Measurements from ENCODE around the gene JAG1.
A peak's percentile ranks its signal among the peaks of the same experiment; 100 is the strongest.

JAG1 gene

DNA sequence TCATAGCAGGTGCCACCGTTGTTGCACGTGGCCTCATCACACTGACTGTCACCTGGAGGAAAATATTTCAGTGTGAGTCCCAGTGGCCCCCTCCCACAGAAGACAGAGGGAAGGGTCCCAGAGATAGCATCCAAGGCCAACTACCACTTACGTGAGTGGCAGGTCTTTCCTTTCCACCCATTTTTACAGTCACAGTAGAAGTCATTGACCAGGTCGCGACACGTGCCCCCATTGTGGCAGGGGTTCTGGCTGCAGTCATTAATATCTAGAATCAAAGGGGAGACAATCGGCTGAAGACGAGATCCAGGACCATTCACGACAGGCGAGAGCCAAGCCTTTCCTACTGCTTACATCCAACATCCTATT is 28.6 kb downstream of the JAG1 start:
- Histone ChIP-seq H3K4me2 (ENCODE audit: low read length) (no peak overlapping the region), H2BK12ac (ENCODE audit: low read length) (no peak overlapping the region), H2AK5ac (ENCODE audit: low read length) (no peak overlapping the region), H3K9me3 (ENCODE audit: insufficient read depth, low read depth, low read length) (no peaks in the 10 kb centered on the region), H3K9ac (ENCODE audit: low read length) (no peak overlapping the region), H4K8ac (ENCODE audit: low read depth, low read length) (no peak overlapping the region), H3K27ac (ENCODE audit: low read depth, low read length) (no peak overlapping the region), H3K4me1 (ENCODE audit: control insufficient read depth in 1 of 2, insufficient read depth in 2 of 2, low read length in 2 of 2) (peaks cover 29 to 31% of the 10 kb centered on the region in 2 experiments), H2BK5ac (ENCODE audit: low read depth, low read length, poor library complexity) (no peak overlapping the region), H3K79me2 (ENCODE audit: control insufficient read depth, insufficient read depth, low read length, poor library complexity) (peaks cover 2% of the 10 kb centered on the region), H3K36me3 (ENCODE audit: control insufficient read depth in 1 of 2, insufficient read depth in 2 of 2, low read length in 2 of 2) (peaks cover 56 to 90% of the 10 kb centered on the region in 2 experiments), H3K18ac (ENCODE audit: low read length) (no peak overlapping the region), H4K91ac (ENCODE audit: low read depth, low read length) (no peak overlapping the region), H2AFZ (ENCODE audit: insufficient read depth, low read length, poor library complexity) (no peak overlapping the region), H3K27me3 (ENCODE audit: insufficient read depth, low read length) (no peaks in the 10 kb centered on the region), H3K23ac (ENCODE audit: low read length) (no peak overlapping the region), H2BK120ac (ENCODE audit: insufficient read depth, low read length, poor library complexity) (no peak overlapping the region), H4K12ac (ENCODE audit: low read depth, low read length) (no peak overlapping the region), H3K4ac (ENCODE audit: low read depth, low read length) (no peak overlapping the region), H3K4me3 (ENCODE audit: low read depth, low read length) (no peak overlapping the region), H3K79me1 (ENCODE audit: low read length) (peaks cover 16% of the 10 kb centered on the region), H3K14ac (ENCODE audit: low read length) (no peak overlapping the region)
- no CpG with 5 or more reads among the region's 10 CpGs for WGBS (ENCODE audit: extremely low coverage, insufficient coverage, insufficient read length)
- no peak for DNase-seq

DNA sequence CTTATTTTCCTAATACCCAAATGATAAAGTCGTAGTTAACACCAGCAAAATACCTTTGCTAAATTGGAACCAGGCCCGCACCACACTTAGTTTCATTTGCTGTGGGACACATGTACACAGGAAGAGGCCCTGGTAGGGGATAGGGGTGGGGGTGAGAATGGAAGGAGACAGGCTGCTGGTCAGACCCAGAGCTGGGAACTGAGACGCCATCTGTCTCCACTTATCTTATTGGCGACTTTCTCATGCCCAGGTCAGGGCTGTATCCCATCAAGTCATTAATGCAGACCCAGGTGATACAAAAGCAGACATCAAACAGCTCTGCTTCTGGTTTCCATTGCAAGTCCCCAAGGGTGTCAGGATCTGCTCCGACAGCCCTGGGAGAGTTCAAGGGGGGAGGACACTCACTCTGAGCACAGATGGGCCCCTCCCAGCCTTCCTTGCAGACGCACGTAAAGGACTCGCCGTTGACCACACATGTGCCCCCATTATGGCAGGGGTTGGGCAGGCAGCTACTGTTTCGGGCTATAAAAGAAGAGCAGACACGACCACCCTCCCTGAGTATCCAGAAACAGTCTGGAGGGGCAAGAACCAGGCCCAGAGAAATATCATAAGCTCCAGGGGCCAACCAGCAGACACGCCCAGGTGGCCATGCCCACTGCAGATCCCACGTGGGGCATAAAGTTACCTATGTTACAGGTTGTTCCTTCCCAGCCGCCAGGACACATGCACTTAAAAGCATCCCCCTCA is 29.2 kb downstream of the JAG1 start:
- Histone ChIP-seq H3K4me1 (ENCODE audit: control insufficient read depth in 1 of 2, insufficient read depth in 2 of 2, low read length in 2 of 2) (peaks cover 26 to 29% of the 10 kb centered on the region in 2 experiments), H3K14ac (ENCODE audit: low read length) (no peak overlapping the region), H4K12ac (ENCODE audit: low read depth, low read length) (no peak overlapping the region), H3K9ac (ENCODE audit: low read length) (no peak overlapping the region), H3K23ac (ENCODE audit: low read length) (no peak overlapping the region), H2BK12ac (ENCODE audit: low read length) (no peak overlapping the region), H3K27me3 (ENCODE audit: insufficient read depth, low read length) (no peaks in the 10 kb centered on the region), H2AK5ac (ENCODE audit: low read length) (no peak overlapping the region), H3K4ac (ENCODE audit: low read depth, low read length) (no peak overlapping the region), H4K91ac (ENCODE audit: low read depth, low read length) (no peak overlapping the region), H3K9me3 (ENCODE audit: insufficient read depth, low read depth, low read length) (no peaks in the 10 kb centered on the region), H2AFZ (ENCODE audit: insufficient read depth, low read length, poor library complexity) (no peak overlapping the region), H2BK120ac (ENCODE audit: insufficient read depth, low read length, poor library complexity) (no peak overlapping the region), H3K4me2 (ENCODE audit: low read length) (no peak overlapping the region), H3K27ac (ENCODE audit: low read depth, low read length) (no peak overlapping the region), H2BK5ac (ENCODE audit: low read depth, low read length, poor library complexity) (no peak overlapping the region), H3K4me3 (ENCODE audit: low read depth, low read length) (no peak overlapping the region), H3K79me2 (ENCODE audit: control insufficient read depth, insufficient read depth, low read length, poor library complexity) (peaks cover 2% of the 10 kb centered on the region), H3K36me3 (ENCODE audit: control insufficient read depth in 1 of 2, insufficient read depth in 2 of 2, low read length in 2 of 2) (peaks cover 61 to 91% of the 10 kb centered on the region in 2 experiments), H3K18ac (ENCODE audit: low read length) (no peak overlapping the region), H3K79me1 (ENCODE audit: low read length) (peaks cover 16% of the 10 kb centered on the region), H4K8ac (ENCODE audit: low read depth, low read length) (no peak overlapping the region)
- no CpG with 5 or more reads among the region's 14 CpGs for WGBS (ENCODE audit: extremely low coverage, insufficient coverage, insufficient read length)
- peak; percentile 50 to 67 for DNase-seq

DNA sequence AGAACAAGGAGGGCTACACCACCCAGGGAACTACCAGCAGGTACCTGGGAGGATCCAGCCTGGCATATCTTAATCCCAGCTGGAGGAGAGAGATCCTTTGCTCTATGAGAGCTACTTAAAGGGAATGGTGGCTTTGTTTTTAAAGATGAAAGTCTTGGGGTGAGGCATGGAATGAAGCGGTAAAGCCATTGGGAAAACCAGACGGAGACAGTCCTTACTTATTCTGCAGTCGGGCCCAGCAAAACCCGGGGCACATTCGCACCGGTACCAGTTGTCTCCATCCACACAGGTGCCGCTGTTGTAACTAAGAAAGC is 30.3 kb downstream of the JAG1 start:
- H3K9me3 ChIP-seq (ENCODE audit: insufficient read depth, low read depth, low read length), result no peaks in the 10 kb centered on the region
- peaks cover 2% of the 10 kb centered on the region for H3K79me2 ChIP-seq (ENCODE audit: control insufficient read depth, insufficient read depth, low read length, poor library complexity)
- no peak overlapping the region for H3K14ac ChIP-seq (ENCODE audit: low read length)
- H3K4me2 ChIP-seq (ENCODE audit: low read length), result no peak overlapping the region
- no peak overlapping the region for H3K9ac ChIP-seq (ENCODE audit: low read length)
- WGBS (ENCODE audit: extremely low coverage, insufficient coverage, insufficient read length), result no CpG with 5 or more reads among the region's 7 CpGs
- no peak overlapping the region for H2AK5ac ChIP-seq (ENCODE audit: low read length)
- H4K8ac ChIP-seq (ENCODE audit: low read depth, low read length), result no peak overlapping the region
- no peaks in the 10 kb centered on the region for H3K27me3 ChIP-seq (ENCODE audit: insufficient read depth, low read length)
- no peak overlapping the region for H2BK5ac ChIP-seq (ENCODE audit: low read depth, low read length, poor library complexity)
- H3K4ac ChIP-seq (ENCODE audit: low read depth, low read length), result no peak overlapping the region
- H3K79me1 ChIP-seq (ENCODE audit: low read length), result peaks cover 12% of the 10 kb centered on the region
- no peak overlapping the region for H3K23ac ChIP-seq (ENCODE audit: low read length)
- peaks cover 21 to 23% of the 10 kb centered on the region in 2 experiments for H3K4me1 ChIP-seq (ENCODE audit: control insufficient read depth in 1 of 2, insufficient read depth in 2 of 2, low read length in 2 of 2)
- no peak overlapping the region for H3K27ac ChIP-seq (ENCODE audit: low read depth, low read length)
- H3K4me3 ChIP-seq (ENCODE audit: low read depth, low read length), result no peak overlapping the region
- no peak overlapping the region for H4K91ac ChIP-seq (ENCODE audit: low read depth, low read length)
- no peak overlapping the region for H2BK120ac ChIP-seq (ENCODE audit: insufficient read depth, low read length, poor library complexity)
- peaks cover 68 to 92% of the 10 kb centered on the region in 2 experiments for H3K36me3 ChIP-seq (ENCODE audit: control insufficient read depth in 1 of 2, insufficient read depth in 2 of 2, low read length in 2 of 2)
- H2AFZ ChIP-seq (ENCODE audit: insufficient read depth, low read length, poor library complexity), result no peak overlapping the region
- H3K18ac ChIP-seq (ENCODE audit: low read length), result no peak overlapping the region
- no peak overlapping the region for H2BK12ac ChIP-seq (ENCODE audit: low read length)
- H4K12ac ChIP-seq (ENCODE audit: low read depth, low read length), result no peak overlapping the region
- DNase-seq, result no peak

DNA sequence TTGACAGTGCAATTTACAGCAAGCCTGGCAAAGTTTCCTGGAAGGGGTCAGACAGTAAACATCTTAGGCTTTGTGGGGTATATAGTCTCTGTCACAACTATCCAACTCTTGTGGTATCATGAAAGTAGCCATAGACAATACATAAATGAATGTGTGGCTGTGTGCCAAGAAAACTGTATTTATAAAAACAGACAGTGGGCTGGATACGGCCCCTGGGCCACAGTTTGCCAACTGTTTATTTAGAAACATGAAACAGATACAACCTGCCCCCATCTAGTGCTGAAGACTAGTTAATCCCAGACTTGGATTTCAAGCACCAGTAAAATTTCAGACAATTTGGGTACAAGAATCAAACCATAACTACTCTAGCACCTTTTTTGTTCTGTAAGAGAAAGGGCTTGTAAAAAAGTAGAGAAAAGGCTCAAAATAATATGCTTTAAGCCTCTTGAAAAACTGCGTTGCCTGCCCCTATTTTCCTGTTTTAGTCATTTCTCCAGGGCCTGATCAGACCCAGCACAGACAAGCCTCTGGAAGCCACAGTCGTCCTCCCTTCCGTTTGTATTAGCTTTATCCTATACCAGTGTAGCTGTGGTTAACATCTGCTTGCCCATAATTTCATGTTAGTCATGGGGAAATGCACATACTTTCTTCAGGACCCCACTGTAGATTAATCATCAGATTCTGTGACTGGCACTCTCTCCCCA is 30.8 kb downstream of the JAG1 start:
- no peak overlapping the region for H4K8ac ChIP-seq (ENCODE audit: low read depth, low read length)
- H3K27me3 ChIP-seq (ENCODE audit: insufficient read depth, low read length), result no peaks in the 10 kb centered on the region
- WGBS (ENCODE audit: extremely low coverage, insufficient coverage, insufficient read length), result no CpG with 5 or more reads among the region's 4 CpGs
- H3K9me3 ChIP-seq (ENCODE audit: insufficient read depth, low read depth, low read length), result no peaks in the 10 kb centered on the region
- no peak overlapping the region for H4K12ac ChIP-seq (ENCODE audit: low read depth, low read length)
- no peak overlapping the region for H3K9ac ChIP-seq (ENCODE audit: low read length)
- no peak overlapping the region for H4K91ac ChIP-seq (ENCODE audit: low read depth, low read length)
- H3K36me3 ChIP-seq (ENCODE audit: control insufficient read depth in 1 of 2, insufficient read depth in 2 of 2, low read length in 2 of 2), result peaks cover 68 to 87% of the 10 kb centered on the region in 2 experiments
- no peak overlapping the region for H2BK12ac ChIP-seq (ENCODE audit: low read length)
- peaks cover 8% of the 10 kb centered on the region for H3K79me1 ChIP-seq (ENCODE audit: low read length)
- no peak overlapping the region for H3K4me3 ChIP-seq (ENCODE audit: low read depth, low read length)
- no peak overlapping the region for H2BK5ac ChIP-seq (ENCODE audit: low read depth, low read length, poor library complexity)
- no peak overlapping the region for H2AFZ ChIP-seq (ENCODE audit: insufficient read depth, low read length, poor library complexity)
- no peak overlapping the region for H2BK120ac ChIP-seq (ENCODE audit: insufficient read depth, low read length, poor library complexity)
- H3K4me2 ChIP-seq (ENCODE audit: low read length), result no peak overlapping the region
- no peak overlapping the region for H2AK5ac ChIP-seq (ENCODE audit: low read length)
- no peak for DNase-seq
- H3K79me2 ChIP-seq (ENCODE audit: control insufficient read depth, insufficient read depth, low read length, poor library complexity), result peaks cover 1% of the 10 kb centered on the region
- H3K27ac ChIP-seq (ENCODE audit: low read depth, low read length), result no peak overlapping the region
- peaks cover 16 to 19% of the 10 kb centered on the region in 2 experiments for H3K4me1 ChIP-seq (ENCODE audit: control insufficient read depth in 1 of 2, insufficient read depth in 2 of 2, low read length in 2 of 2)
- no peak overlapping the region for H3K18ac ChIP-seq (ENCODE audit: low read length)
- no peak overlapping the region for H3K4ac ChIP-seq (ENCODE audit: low read depth, low read length)
- H3K23ac ChIP-seq (ENCODE audit: low read length), result no peak overlapping the region
- no peak overlapping the region for H3K14ac ChIP-seq (ENCODE audit: low read length)
